ENCODE data around the gene ARHGEF28. TPM values are rescaled to one million over a fixed set of nuclear protein-coding genes. Genes with fewer than 3 reads are reported as not detected.

The ARHGEF28 gene
- total RNA-seq, 1 donor from 2014 or later: 44.9 TPM

GRCh38 chr5:73822989-73823339 lies 197.0 kb downstream of the ARHGEF28 start:
- no peak for TF ChIP-seq CTCF (IDR thresholded peaks at IDR 0.05)
- H3K4me1 Mint-ChIP-seq (ENCODE audit: unreplicated experiment): peaks cover 24% of the 10 kb centered on the region
- H3K9me3 Mint-ChIP-seq (ENCODE audit: unreplicated experiment): no peaks in the 10 kb centered on the region
- peak overlapping the region; percentile 5 for H3K27ac Mint-ChIP-seq (ENCODE audit: unreplicated experiment)
- no peak for DNase-seq (ENCODE audit: extremely low spot score, unreplicated experiment)
- no peaks in the 10 kb centered on the region for H3K27me3 Mint-ChIP-seq (ENCODE audit: unreplicated experiment)
- H3K4me3 Mint-ChIP-seq (ENCODE audit: unreplicated experiment): no peak overlapping the region
- H3K36me3 Mint-ChIP-seq (ENCODE audit: unreplicated experiment): peaks cover under 1% of the 10 kb centered on the region

- Mint-ChIP-seq H3K27ac (ENCODE audit: unreplicated experiment) (peak overlapping the region; percentile 25), H3K4me3 (ENCODE audit: unreplicated experiment) (no peak overlapping the region), H3K9me3 (ENCODE audit: unreplicated experiment) (no peaks in the 10 kb centered on the region), H3K36me3 (ENCODE audit: unreplicated experiment) (no peaks in the 10 kb centered on the region), H3K4me1 (ENCODE audit: unreplicated experiment) (peaks cover 24% of the 10 kb centered on the region), H3K27me3 (ENCODE audit: unreplicated experiment) (no peaks in the 10 kb centered on the region)
- no peak for DNase-seq (ENCODE audit: extremely low spot score, unreplicated experiment)
- no peak for TF ChIP-seq CTCF (IDR thresholded peaks at IDR 0.05)
Measured at GRCh38 chr5:73823508-73823925, 197.5 kb downstream of the ARHGEF28 start.

- Mint-ChIP-seq H3K4me3 (ENCODE audit: unreplicated experiment) (no peak overlapping the region), H3K36me3 (ENCODE audit: unreplicated experiment) (peaks cover 3% of the 10 kb centered on the region), H3K9me3 (ENCODE audit: unreplicated experiment) (no peaks in the 10 kb centered on the region), H3K27ac (ENCODE audit: unreplicated experiment) (no peak overlapping the region), H3K27me3 (ENCODE audit: unreplicated experiment) (no peaks in the 10 kb centered on the region), H3K4me1 (ENCODE audit: unreplicated experiment) (peaks cover 21% of the 10 kb centered on the region)
- no peak for DNase-seq (ENCODE audit: extremely low spot score, unreplicated experiment)
- no peak for TF ChIP-seq CTCF (IDR thresholded peaks at IDR 0.05)
Measured at GRCh38 chr5:73825199-73825598, 199.2 kb downstream of the ARHGEF28 start.

- H3K36me3 Mint-ChIP-seq (ENCODE audit: unreplicated experiment): peaks cover 5% of the 10 kb centered on the region
- H3K27ac Mint-ChIP-seq (ENCODE audit: unreplicated experiment): no peak overlapping the region
- H3K27me3 Mint-ChIP-seq (ENCODE audit: unreplicated experiment): no peaks in the 10 kb centered on the region
- no peak for TF ChIP-seq CTCF (IDR thresholded peaks at IDR 0.05)
- no peak for DNase-seq (ENCODE audit: extremely low spot score, unreplicated experiment)
- H3K4me1 Mint-ChIP-seq (ENCODE audit: unreplicated experiment): peaks cover 21% of the 10 kb centered on the region
- no peak overlapping the region for H3K4me3 Mint-ChIP-seq (ENCODE audit: unreplicated experiment)
- H3K9me3 Mint-ChIP-seq (ENCODE audit: unreplicated experiment): no peaks in the 10 kb centered on the region
Measured at GRCh38 chr5:73825736-73826135, 199.7 kb downstream of the ARHGEF28 start.

- Mint-ChIP-seq H3K4me1 (ENCODE audit: unreplicated experiment) (peaks cover 21% of the 10 kb centered on the region), H3K4me3 (ENCODE audit: unreplicated experiment) (no peak overlapping the region), H3K9me3 (ENCODE audit: unreplicated experiment) (no peaks in the 10 kb centered on the region), H3K27ac (ENCODE audit: unreplicated experiment) (no peak overlapping the region), H3K27me3 (ENCODE audit: unreplicated experiment) (no peaks in the 10 kb centered on the region), H3K36me3 (ENCODE audit: unreplicated experiment) (peaks cover 5% of the 10 kb centered on the region)
- no peak for TF ChIP-seq CTCF (IDR thresholded peaks at IDR 0.05)
- DNase-seq (ENCODE audit: extremely low spot score, unreplicated experiment): no peak
Measured at GRCh38 chr5:73826301-73827105, 200.5 kb downstream of the ARHGEF28 start.

Measured in osteocyte (in vitro differentiated cells).